GM18520 (cell line): ENCODE measurements around the gene UBE2Q1.
A peak's percentile ranks its signal among the peaks of the same experiment; 100 is the strongest.

Experiments
- ATAC-seq: cut with Tn5 transposase; IDR thresholded peaks from one replicate; pipeline ENCODE4 v1.9.1; 2021; ENCODE audit not compliant: unreplicated experiment

UBE2Q1 gene

DNA sequence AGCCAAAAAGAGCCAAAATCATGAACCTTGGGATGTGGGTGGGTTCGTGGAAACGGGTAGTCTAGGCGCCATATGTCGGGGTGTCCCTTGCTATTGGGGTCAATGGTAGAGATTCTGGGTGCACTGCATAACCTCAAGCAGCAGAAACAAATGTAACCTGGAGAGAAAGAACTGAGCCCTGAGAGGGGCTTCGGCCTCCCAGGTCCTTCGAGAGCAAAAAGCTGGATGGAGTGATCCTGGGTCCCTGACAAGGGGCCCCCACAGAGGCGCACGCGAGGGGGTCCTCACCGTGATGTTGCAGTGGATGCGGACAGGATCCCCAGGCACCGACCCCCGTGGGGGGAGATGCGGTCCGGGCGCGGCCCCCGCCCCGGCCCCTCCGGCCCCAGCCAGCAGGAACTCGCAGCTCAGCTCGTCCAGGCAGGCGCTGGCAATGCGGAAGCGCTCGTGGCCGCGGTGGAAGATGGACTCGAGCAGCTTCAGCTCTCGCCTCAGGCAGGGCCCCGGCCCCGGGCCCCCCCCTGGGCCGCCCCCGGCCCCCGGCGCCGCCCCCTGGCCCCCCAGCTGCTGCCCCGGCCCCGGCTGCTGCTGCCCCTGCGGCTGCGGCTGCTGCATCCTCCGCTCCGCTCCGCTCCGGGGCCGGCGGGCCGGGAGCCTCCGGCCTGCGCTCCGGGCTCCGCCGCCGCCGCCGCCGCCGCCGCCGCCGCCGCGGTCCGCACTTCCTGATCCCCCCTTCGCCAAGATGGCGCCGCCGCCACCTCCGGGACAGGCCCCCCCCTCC, at the start of gene UBE2Q1:
UBE2Q1 (minus strand) TSS at position 724 of the 781 bp plus-strand sequence; CDS start at position 615, 109 bp downstream.
- ATAC-seq = no peak

GRCh38 chr1:154607609-154608396, 49.3 kb upstream of the UBE2Q1 start, which contains the start of gene ADAR:
TSS of gene ADAR (minus strand) at chr1:154608186. CDS start at chr1:154608006, 180 bp downstream.
- ATAC-seq = peak; percentile 60

DNA sequence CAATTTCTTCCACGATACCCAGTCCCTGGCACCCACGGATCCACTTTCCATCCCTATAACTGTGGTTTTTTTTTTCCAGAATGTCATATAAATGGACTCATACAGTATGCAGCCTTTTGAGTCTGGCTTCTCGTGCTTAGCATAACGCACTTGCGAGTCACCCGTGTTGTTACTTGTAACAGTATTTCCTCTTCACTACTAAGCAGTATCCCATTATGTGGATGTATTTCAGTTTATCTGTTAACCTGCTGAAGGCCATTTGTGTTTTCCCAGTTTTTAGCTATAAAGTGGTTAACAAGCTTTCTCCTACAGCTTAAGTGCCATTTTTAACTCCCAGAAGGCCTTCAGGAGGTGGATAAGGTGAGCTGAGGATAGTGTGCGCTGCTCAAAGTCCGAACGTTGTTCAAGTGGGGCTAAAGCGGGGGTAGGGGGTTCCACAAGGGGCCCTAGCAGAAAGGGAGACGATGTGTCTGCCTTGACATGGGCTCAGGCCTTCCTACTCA, 48.7 kb upstream of the UBE2Q1 start:
- no peak for ATAC-seq

DNA sequence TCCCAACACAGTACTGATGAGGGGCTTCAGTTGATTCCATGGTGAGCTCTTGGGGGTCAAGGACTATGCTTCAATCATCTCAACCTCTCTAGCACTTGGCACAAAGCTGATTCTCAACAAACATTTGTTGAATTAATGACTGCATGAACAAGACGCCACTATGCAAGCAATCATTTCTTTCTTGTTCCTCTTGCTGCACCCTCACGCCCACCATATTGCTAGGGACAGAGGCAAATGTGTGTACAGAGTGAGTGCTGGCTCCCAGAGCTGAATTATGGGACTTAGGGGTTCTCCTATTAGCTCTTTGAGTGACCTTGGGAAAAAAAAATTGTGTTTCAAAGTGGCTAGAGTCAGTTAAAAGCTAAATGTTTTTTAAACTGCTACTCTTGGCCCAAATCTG, 47.1 kb upstream of the UBE2Q1 start:
- ATAC-seq = no peak

DNA sequence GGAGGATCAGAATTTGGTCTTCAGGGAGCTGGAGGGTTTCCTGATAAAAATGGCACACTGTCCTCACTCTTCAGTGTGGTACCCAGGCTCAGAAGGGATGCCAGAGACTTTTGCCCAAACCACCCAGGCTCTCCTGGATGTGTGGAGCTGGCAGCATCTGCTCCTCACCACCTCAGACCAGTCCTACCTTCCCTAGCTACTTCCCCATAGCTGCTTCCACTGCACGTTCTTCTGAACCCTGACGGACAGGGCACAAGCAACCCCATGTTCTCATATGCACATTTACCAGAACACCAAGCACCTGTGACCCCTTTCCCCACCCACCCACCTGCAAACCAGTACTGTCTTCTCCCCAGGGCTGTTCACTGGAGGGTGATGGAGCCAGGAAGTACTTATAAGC, 44.9 kb upstream of the UBE2Q1 start:
- no peak for ATAC-seq

- no peak for ATAC-seq
These were observed 41.2 kb upstream of the UBE2Q1 start for GRCh38 chr1:154599658-154600057.

DNA sequence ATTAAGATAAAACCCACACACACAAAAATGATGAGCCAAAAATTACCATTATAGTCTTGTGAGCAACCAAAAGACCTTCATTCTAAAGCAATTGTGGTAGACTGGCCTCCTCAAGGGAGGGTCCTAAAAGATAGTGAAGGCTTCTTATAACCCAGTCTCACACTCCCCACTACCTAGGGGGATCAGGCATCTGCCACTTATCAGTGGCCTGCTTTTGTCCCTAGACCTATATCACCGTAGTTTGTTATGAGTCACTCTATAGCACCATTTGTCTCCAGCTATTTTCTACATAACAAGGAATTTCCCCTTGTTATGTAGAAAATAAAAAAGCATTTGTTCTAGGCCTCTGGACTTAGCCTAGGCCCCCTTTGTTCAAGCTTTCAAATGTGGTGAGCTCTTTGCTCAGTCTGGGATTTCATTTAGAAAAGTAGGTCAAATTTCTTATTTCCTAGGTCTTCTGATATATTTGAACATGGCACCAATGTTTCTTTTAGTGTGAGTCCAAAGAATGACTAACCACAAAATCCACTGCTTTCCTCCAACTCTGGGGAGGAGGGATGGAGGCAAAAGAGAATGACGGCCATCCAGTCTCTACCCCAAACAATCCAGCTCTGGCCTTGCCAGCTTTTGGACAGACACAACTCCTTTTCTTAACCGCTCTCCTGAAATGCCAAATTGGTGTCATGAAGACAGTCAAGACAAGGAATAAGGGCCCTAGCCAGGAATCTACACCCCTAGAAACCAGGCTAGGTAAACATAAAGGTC, 40.6 kb upstream of the UBE2Q1 start:
- no peak for ATAC-seq

- ATAC-seq = no peak
These were observed 37.2 kb upstream of the UBE2Q1 start for GRCh38 chr1:154595621-154596020.

GRCh38 chr1:154594811-154595210, 36.3 kb upstream of the UBE2Q1 start:
- no peak for ATAC-seq

- ATAC-seq = no peak
These were observed 34.9 kb upstream of the UBE2Q1 start for GRCh38 chr1:154593390-154593789.

DNA sequence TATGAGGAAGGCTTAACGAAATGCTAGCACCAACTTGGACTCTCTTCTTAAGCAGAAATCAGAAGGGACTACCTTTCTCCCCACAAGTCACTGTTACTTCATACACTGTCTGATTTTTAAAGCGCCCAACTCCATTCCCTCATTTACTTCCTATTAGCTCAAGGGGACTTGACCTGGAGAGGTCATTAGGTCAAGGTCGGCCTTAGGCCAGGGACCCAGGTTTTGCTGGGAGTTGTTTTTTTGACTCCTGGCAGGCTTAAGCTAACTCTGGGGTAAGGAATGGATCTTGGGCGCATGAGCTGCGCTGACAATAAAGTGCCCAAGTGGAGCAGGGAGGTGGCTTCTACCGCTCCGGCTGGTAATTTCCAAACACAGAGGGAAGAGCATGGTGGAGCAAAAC, 32.7 kb upstream of the UBE2Q1 start:
- no peak for ATAC-seq

DNA sequence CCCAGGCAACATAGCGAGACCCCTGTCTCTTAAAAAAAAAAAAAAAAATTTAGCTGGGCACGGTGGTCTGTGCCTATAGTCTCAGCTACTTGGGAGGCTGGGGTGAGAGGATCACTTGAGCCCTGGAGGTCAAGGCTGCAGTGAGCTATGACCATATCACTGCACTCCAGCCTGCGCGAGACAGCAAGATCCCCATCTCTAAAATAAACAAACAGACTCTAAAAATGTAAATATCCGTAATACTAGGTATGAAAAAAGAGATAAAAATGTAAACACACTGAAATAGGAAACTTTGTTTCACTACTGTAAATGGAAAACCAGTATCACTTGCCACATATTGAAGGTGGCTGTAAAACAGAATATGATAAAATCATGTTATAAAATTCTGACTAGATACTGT, 32.3 kb upstream of the UBE2Q1 start:
- ATAC-seq = no peak

DNA sequence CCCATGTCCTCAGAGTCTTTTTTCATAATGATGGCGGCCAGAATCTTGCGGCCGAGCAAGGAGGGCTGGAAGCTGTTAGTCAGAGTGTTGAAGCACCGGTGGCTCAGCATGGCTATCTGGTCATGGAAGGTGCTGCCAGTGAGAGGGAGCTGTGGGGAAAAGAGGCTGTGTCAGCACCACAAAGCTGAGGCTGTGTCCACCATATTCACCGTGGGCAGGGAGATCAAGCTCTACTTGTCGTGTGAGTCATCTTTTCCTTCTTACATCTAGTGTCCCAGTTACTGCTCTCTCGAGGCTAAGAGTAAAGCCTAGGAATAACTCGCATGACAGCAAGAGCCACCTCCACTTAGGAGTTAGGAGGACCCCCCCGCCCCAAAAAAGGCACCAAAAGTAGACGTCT, 31.3 kb upstream of the UBE2Q1 start:
- ATAC-seq = no peak

DNA sequence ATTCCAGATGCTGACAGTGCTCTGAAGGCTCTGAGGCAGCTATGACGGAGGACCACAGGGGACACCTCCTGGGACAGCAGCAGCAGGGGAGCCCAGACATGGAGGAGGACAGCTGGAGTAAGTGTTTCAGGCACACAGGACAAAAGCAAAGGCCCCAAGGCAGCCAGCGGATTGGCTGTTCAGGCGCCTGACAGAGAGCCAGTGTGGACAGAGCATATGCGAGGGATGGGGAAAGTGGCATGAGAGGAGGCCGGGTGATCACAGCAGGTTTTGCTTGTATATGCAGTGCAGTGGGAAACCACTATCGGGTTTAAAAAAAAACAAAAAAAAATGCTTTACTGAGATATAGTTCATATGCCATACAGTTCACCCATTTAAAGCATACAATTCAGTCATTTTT, 28.2 kb upstream of the UBE2Q1 start:
- no peak for ATAC-seq

DNA sequence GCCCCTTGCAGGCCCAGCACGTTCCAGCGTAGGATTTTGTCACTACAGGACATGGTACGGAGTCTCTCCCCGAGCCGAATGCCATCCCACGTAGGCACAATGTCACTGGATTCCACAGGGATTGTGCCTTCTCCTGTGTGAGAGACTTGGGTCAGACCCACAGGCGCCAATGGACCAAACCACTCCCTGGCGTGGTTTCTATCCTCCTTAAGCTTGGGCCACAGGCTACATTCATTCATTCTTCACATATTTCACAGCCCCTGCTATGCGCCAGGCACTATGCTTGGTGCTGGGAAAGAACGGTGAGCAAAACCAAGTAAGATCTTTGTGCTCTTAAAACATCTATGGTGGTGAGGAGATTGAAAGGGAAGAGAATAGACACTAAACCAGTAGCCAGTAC, 27.8 kb upstream of the UBE2Q1 start:
- ATAC-seq = no peak

DNA sequence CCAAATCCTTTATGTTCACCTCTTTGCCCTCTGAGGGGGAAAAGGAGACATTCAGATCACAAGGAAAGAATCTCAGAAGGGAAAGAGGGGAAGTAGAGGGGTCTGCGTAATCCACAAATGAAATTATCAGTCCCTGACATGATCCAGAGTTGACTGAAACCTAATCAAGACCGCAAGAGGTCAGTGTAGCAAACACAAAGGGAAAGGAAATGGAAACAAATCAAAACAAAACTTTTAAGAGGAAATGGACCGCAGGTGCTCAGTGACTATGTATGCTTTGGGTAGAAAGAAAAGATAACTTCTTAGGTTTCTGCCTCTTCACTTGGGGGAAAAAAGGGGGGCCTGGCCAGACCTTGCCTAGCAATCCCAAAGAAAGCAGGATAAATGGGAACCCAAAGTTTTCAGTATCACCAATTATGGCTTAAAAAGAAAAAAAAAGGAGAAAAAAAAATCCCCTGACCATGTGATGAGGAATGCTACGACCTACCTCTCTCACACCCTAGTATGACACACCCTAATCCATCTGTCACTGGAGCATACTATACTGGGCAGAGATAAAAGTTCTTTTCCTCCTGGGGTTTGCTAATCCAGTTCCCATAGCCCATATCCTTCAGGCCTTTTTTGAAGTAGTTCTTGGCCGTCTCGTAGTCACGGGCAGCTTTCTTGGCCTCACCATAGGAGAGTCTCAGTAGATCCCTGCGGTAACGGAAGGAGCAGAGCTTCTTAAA, 26.0 kb upstream of the UBE2Q1 start:
- ATAC-seq = no peak

GRCh38 chr1:154583773-154584172, 25.3 kb upstream of the UBE2Q1 start:
- ATAC-seq = no peak

- ATAC-seq = no peak
These were observed 24.4 kb upstream of the UBE2Q1 start for GRCh38 chr1:154582885-154583284.

DNA sequence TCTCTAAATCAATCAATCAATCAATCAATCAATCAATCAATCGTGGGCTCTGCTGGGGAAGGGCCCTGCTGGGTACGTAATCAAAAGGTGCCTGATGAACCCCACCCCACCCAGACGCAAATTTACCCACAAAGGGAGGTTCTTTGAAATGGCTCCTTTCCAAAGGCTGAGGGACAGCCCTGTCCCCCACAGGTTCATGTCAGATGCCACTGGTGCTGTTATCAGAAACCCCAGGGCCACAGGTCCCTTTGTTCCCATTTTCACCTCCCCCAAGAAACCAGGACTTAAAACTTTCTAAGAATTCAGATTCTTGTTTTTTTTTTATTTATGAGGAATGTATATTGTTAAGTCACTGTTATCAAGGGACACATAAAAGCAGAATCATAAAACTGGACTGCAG, 23.3 kb upstream of the UBE2Q1 start:
- no peak for ATAC-seq

- no peak for ATAC-seq
These were observed 20.9 kb upstream of the UBE2Q1 start for GRCh38 chr1:154579374-154579773.

- no peak for ATAC-seq
These were observed 19.6 kb upstream of the UBE2Q1 start for GRCh38 chr1:154578058-154578418.
